Epithelial cell of esophagus (primary cell): ENCODE results near the gene ARL10.
A peak's percentile ranks its signal among the peaks of the same experiment; 100 is the strongest.

Experiments used
- DNase-seq: peaks from one replicate; pipeline ENCODE4 v3.0.0; 2010; ENCODE audit warnings: low read depth
- H3K4me3 ChIP-seq: 2 replicates; pipeline ENCODE4 v1.5.1; 2011; ENCODE audit warnings: mild to moderate bottlenecking, low read length, control low read depth
- CTCF ChIP-seq: IDR thresholded peaks from 2 replicates; pipeline ENCODE4 v1.5.1; 2011; ENCODE audit warnings: low read depth, mild to moderate bottlenecking, low read length, control low read depth, inconsistent platforms; ENCODE audit not compliant: insufficient read depth; ENCODE audit errors: missing control alignments

The ARL10 gene

GRCh38 chr5:176418251-176418650 lies 53.0 kb downstream of the ARL10 start:
- no peak overlapping the region for H3K4me3 ChIP-seq
- peak; percentile 98 for DNase-seq
- no peak for TF ChIP-seq CTCF

DNA sequence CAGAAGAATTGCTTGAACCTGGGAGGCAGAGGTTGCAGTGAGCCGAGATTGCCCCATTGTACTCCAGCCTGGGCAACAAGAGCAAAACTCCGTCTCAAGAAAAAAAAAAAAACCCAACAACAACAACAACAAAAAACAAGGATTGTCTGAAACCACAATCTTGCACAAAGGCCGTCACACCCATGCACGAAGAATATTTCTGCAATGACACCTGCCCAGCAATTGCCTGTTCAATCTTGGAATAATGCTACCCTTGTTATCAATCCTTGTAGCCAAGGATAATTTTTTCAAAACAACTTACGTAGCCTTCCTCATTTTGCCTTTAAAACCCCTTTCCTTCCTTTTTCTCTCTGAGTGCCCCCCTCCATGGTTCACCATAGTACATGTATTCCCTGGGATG lies 54.8 kb downstream of the ARL10 start:
- no peak for DNase-seq
- H3K4me3 ChIP-seq = no peak overlapping the region
- no peak for TF ChIP-seq CTCF

GRCh38 chr5:176420972-176421544 lies 55.8 kb downstream of the ARL10 start:
- H3K4me3 ChIP-seq = no peak overlapping the region
- TF ChIP-seq CTCF = no peak
- no peak for DNase-seq

DNA sequence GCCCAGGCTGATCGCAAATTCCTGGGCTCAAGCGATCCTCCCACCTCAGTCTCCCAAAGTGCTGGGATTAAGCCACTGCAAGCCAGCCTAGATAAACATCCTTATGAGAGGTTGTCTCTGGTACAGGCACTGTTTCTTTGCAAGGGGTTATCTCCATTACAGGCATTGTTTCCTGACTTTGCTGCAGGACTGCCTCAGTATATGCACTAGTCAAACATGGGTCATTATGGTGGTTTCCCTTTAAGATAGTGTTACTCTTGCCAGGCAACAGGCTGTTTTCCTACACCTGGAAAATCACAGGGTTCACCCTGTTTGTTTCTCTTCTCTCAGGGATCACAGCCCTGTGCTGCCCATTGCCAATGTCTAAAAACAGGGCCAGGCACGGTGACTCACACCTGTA lies 58.9 kb downstream of the ARL10 start:
- no peak for TF ChIP-seq CTCF
- no peak for DNase-seq
- no peak overlapping the region for H3K4me3 ChIP-seq

- no peak for TF ChIP-seq CTCF
- no peak for DNase-seq
- no peak overlapping the region for H3K4me3 ChIP-seq
Observed at GRCh38 chr5:176425138-176425537, 59.9 kb downstream of the ARL10 start.

GRCh38 chr5:176425791-176426190 lies 60.5 kb downstream of the ARL10 start:
- no peak for DNase-seq
- H3K4me3 ChIP-seq = no peak overlapping the region
- no peak for TF ChIP-seq CTCF

- no peak overlapping the region for H3K4me3 ChIP-seq
- DNase-seq = no peak
- TF ChIP-seq CTCF = no peak
Observed at GRCh38 chr5:176426876-176427275, 61.6 kb downstream of the ARL10 start.
